DMS 273 (cell line): ENCODE measurements around the gene PXT1.
"Not testable (repeated sequence)": the region's sequence is repeated elsewhere in the genome, so short reads cannot be mapped to it uniquely, and the experiment has no call there.

ENCODE experiments used
- DNase-seq: peaks from one replicate; lab custom pipeline; 2025; ENCODE audit not compliant: unreplicated experiment; lab: John Stamatoyannopoulos, UW

The PXT1 gene

DNA sequence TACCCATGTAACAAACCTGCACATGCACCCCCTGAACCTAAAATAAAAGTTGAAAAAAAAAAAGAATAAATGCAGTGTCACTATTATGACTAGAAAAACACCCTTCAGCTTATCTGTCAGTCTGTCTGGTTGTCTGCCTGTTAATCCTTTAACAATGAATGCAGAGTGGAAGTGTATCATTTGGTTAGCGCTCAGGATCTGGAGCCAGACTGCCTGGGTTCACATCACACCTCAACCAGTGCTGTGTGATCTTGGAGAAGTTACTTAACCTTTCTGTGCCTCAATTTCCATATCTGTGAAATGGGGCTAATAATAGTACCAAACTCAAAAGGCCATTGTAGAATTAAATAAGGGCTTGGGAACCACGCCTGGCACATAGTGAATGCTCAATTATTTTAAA is 72.0 kb downstream of the PXT1 start:
- no peak for DNase-seq

DNA sequence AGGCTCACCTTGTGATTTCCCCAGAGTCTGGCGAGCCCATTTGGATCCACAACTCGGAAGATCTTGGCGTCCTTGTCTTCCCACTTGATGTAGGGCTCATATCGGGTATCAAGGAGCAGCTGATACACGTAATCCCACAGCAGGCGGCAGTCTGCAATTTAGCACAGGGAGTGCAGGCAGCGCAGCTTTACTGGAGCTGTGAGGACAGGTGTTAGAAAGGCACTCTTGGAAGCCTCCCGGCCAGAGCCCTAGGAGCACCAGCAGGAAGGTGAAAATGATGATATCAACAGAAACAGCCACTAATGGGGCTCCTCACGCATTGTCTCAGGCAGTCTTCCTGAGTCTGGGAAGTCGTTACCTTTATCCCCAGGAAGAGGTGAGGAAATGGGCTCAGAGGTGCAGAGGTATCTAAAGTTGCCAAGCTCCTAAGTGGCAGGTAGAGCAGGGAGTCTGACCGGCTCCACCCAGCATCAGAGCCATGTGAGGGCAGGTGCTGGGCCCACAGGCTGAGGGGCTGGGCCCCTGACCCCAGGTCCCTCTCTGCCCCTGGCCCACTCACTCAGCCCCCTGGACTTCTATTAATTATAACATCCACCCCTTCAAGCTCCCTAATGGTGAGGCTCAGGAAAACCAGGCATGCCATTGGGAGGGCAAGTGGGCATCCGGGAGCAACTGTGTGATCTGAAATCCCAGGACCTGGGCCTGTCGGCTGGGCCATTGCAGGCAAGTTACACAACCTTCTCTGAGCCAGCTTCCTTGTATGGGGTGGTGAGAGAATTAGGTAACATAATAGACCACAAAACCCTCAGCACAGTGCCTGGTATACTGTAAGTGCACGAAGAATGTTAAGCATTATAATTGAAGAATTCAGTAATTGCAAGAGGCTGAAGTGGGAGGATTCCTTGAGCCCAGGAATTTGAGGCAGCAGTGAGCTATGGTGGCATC is 73.5 kb downstream of the PXT1 start:
- DNase-seq = peak; percentile 62

DNA sequence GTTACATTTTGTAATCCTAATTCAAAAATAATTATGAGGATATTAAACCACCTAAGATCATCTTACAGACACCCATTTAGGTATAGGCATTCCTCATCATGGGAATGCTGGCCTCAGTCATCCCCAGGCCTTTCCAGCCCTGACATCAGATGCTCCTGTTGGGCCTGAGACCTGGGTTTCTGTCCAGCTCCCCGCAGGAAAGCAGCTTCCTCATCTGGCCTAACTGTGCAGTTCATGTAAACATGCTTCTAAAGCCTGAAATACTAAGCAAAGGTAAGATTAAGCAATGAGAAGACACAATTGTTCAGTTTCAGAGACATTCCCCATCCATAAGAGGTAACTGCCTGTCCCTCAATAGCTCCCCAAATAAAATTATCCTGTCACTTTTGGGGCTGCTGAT is 74.2 kb downstream of the PXT1 start:
- no peak for DNase-seq

DNA sequence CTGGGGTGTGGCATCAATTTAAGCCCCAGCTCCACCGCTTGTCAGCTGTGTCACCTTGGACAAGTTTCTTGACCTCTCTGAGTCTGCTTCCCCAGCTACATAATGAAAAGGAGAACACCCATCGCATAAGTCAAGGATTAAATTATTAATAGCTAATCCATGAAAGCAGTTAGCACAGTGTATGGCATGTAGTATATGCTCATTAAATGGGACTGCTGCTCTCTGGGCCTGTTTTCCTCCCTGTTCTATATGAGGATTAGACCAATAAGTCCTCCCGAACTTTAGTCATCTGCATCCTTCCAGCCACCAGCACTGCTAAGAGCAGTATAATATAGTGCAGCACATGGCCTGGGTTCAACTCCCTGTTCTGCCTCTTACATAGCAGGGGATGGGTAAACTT is 74.9 kb downstream of the PXT1 start:
- DNase-seq = no peak

DNA sequence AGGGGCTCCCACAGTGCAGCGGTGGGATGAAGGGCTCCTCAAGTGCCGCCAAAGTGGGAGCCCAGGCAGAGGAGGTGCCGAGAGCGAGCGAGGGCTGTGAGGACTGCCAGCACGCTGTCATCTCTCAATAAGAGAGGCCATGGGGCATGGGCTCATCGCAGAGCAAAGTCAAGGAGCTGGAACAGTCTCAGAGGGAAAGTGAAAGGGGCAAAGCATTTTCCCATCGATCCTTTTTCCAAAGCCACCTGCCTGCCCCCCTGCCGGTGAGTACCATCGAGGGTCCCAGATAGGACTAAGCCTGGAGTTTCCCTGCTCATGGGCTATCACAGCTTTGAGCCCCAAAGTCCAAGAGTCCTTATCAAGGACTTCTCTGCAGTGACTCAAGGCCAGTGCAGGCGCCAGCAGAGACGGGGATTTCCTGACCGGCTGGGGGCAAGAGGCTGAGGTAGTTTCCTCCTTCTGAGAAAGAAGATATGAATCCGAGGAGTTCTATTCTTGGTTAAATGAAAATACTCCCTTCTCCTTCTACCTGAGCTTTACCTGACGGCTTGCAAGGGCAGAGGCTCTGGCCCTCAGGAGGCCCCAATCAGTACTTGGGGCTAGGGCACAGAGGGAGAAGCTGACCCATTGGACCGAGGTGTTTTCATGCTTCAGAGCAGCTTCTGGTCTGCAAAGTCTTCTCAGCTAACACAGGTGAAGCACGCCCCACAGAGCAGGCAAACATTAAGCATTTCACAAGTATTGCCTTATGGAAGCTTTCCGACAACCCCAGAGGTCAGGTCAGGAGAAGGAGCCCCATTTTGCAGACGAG is 77.8 kb downstream of the PXT1 start:
- no peak for DNase-seq

DNA sequence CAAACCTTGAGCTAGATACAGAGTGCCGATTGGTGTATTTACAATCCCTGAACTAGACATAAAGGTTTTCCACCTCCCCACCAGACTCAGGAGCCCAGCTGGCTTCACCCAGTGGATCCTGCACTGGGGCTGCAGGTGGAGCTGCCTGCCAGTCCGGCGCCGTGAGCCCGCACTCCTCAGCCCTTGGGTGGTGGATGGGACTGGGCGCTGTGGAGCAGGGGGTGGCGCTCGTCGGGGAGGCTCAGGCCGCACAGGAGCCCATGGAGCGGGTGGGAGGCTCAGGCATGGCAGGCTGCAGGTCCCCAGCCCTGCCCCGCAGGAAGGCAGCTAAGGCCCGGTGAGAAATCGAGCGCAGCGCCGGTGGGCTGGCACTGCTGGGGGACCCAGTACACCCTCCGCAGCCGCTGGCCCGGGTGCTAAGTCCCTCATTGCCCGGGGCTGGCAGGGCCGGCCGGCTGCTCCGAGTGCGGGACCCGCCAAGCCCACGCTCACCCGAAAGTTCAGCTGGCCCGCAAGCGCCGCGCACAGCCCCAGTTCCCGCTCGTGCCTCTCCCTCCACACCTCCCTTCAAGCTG is 78.5 kb downstream of the PXT1 start:
- DNase-seq = not testable (repeated sequence)

DNA sequence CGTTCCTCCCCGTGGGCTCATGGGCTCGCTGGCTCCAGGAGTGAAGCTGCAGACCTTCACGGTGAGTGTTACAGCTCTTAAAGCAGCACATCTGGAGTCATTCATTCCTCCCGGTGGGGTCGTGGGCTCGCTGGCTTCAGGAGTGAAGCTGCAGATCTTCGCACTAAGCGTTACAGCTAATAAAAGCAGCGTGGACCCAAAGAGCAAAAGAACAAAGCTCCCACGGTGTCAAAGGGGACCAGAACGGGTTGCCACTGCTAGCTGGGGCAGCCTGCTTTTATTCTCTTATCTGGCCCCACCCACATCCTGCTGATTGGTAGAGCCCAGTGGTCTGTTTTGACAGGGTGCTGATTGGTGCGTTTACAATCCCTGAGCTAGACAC is 79.3 kb downstream of the PXT1 start:
- DNase-seq = not testable (repeated sequence)

DNA sequence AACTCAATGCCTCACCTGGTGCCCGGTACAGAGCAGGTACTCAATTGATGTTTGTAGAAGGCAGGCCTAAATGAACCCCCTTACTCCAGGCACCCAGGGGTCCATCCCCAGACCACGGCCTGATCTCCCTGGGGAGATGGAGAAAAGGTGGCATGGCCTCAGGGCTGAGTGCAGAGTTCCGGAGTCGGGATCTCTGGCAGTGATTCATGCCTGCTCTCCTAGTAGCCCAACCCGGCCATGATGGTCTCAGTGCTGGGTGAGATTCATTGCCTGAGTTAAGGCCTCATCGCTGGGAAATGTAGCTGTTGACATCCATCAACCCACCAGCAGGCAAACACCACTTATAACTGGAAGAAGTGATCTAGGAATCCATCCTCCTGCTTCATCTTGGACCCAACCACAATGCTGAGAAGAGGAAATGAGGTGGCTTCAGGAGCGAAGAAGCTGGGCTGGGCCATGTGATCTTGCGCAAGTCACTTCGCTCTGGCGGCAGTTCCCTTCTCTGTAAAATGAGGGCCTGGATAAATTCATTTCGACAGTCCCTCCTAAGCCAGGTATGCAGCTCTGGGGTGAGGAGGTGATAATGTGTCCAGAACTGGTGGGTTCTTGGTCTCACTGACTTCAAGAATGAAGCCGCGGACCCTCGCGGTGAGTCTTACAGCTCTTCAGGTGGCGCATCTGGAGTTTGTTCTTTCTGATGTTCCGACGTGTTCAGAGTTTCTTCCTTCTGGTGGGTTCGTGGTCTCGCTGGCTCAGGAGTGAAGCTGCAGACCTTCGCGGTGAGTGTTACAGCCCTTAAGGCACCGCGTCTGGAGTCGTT is 79.9 kb downstream of the PXT1 start:
- no peak for DNase-seq

DNA sequence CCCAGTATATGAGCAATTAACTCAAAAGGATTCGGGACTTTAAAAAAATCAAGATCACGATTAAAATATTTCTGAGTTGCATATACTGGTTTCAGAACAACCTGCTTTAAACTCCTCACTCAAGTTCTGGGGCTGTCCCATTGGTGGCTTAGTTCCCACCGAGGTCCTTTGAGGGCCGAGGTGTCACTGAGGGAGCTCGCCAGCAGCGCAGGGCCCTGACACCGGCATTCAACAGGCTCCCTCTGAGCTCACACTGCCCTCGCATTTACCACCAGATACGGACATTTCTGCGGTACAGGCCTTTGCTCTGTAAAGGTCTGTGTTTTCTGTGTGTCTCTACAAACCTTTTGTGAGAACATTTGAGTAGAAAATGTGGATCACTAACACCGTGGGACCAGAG is 81.6 kb downstream of the PXT1 start:
- DNase-seq = no peak

DNA sequence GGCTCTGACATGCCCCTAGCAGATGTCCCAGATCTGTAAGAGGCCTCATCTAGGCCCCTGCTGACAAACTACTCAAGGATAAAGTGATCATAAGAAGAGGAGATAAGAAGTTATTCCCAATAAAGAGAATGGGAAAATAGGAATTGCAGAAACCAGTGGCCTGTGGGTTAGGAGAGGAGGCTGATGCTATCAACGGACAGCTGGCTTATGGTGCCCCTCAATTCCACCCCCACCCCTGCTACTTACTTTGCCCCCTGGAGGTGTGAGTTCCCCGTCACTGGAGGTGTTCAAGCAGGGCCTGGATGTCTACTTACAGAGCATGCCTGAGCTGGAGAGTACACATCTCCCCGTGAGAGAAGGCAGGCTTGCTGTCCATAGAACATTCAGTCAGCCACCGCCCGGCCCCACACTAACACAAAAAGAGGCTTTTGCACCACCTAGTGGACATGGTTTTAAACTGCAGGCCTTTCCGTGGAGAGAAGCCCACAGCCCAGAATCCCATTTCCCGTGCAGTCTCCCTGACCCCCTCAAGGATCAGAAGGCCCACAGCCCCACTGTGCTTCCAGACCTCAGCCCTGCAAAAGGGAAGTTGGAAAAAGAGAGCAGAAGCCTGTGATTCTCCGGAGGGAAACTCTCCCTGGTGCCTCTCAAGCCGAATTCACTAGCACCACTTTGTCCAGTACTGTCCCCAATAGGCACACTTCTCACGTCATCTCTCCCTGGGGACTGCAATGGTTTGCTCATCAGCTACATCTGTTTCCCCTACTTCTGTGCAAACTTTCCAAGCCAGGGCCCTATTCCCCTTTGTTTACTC is 82.2 kb downstream of the PXT1 start:
- DNase-seq = peak; percentile 93

DNA sequence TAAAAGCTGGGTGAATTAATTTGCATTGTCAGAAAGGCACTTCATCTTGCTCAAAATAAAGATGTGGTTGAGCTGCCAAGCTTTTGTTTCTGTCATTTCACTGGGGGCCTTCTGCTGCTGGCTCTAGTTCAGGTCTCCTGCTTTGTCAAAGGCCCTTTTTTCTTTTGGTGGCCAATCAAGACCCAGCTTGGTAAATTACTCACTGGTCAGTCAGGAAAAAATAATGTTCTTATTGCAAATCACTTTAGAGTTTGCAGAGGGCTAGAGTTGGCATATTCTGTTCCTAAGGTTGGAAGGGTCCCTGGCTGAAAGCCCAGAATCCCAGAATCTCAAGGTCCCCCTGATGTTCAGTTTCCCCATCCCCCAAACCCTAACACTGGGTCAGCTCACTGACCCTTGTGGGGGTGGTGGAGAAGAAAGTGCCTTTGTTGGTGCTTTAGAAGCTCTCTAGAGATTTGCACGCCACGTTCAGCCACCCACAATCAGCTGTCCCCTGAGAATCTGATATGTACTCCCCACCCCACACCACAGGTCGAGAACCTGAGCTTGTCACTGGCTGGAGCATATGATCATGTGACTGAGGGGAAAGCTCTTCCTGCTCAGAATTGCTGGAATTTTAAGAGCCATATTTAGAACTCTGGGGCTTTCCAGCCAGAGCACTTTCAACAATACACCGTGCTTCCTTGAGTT is 84.3 kb downstream of the PXT1 start:
- DNase-seq = no peak

DNA sequence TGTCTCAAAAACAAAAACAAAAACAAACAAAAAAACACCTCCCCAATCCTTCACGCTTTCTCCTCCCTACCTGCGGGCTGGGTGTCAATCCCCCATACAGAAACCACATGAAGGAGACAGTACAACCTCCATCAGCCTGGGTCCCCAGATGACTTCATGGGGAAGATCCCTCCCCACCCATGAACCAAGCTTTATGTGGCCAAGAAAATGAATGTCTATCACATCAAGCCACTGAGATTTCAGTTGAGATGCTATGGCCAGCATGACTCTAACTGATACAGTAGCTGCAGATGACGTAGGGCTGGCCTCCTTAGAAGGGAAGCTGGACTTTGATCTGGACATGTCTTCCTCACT is 84.8 kb downstream of the PXT1 start:
- no peak for DNase-seq

DNA sequence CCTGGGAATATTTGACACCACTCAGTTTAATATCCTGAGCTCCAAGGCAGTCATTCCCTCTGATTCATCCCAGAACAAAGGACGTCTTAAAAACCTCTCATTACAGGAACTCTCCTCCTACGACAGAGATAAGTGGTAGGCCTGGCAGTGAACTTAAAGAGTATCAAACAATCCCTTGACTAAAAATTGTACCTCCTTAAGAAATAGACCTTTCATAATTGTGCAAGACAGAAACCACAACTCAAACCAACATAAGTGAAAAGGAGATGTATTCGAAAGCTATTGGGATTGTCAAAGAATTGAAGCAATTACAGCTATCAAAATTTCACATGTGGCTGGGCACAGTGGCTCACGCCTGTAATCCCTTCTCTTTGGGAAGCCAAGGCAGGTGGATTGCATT is 86.8 kb downstream of the PXT1 start:
- no peak for DNase-seq

DNA sequence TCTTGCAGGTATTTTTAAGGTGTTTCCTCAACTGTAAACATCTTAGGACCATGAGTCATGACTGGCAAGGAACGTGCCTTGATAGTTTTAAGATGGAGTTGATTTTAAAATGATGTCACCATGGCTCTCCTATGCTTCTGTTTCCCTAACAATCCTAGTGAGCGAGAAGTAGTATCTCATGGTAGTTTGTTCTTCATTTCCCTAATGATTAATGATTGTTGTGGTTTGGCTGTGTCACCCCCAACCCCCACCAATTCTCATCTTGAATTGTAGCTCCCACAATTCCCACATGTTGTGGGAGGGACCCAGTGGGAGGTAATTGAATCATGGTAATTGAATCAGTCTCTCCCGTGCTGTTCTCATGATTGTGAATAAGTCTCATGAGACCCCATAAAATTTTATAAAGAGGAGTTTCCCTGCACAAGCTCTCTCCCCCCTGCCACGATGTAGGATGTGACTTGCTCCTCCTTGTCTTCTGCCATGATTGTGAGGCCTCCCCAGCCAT is 89.2 kb downstream of the PXT1 start:
- no peak for DNase-seq

DNA sequence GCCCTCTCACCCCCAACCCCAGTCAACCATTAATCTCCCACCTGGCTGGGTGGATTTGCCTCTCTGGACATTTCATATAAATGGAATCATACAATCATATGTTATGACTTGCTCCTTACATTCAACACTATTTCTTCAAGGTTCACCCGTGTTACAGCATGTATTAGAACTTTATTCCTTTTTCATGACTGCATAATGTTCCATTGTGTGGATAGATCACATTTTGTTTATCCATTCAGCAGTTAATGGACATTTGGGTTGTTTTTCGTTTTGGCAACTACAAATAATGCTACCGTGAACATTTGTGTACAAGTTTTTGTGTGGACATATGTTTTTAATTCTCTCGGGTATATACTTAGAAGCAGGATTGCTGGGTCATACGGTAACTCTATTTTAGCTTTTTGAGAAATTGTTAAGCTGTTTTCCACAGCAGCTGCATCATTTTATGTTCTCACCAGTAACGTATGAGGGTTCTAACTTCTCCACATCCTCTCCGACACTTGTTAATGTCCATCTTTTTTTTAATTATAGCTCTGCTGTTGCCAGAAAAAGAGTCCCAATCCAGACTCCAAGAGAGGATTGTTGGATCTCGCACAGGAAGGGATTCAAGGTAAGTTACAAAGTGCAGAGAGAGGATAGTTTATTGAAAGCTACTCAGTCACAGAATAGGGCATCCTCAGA is 90.0 kb downstream of the PXT1 start:
- DNase-seq = no peak

DNA sequence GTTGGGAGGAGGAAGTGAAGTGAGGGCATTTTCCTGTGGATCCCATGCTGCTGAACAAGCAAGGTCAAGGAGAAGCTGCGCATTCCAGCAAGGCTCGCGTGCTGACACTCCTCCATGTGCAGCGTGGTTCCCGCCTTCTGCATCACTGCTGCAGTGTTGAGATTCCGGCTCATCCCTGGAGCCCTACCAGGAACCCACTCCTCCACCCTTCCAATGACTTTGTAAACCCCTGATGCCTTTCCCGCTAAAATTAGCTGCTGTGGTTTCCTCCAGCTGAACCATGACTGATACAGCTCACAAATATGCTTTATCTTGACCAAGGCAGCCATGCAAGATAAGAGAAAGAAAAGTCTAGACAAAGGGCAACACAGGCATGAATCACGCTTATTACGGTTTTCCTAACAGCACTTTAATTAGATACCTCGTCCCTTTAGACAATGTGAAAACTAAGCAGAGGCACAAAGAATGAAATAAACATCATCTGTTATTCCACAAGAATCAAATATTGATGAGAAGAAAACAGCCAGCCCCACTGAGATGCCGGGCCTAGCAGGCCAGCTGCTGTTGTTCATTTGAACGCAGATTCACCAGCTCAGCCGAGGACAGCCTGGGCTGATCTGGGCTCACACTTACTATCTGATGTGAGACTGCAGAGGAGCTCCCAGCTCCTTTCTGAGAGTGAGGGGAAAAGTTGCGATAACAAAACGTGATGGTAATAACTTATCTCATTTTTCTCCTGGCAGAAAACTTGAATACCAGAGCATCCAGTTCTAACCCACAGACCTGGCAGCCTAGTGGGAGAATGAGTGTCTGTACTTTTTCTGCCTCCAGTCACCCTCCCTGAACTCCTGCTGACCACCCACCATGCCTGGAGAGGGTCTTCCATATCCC is 91.7 kb downstream of the PXT1 start:
- DNase-seq = no peak

DNA sequence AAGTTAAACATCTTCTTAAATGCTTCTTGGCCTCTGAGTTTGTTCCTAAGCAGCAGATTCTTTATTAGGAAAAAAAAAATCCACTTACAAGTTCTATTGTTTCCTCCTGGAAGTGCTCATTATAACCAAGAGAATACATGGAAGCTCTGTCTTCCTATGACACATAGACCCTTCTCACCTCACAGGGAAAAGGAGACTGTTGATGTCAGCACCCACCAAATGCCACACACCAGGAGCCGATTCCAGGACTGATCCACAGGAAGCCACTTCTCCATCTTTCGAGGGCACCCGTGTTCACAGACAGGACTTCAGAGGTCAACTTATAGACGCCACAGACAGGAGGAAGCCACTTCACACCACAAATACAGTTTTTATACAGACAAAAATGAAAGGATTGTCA is 92.6 kb downstream of the PXT1 start:
- DNase-seq = no peak

DNA sequence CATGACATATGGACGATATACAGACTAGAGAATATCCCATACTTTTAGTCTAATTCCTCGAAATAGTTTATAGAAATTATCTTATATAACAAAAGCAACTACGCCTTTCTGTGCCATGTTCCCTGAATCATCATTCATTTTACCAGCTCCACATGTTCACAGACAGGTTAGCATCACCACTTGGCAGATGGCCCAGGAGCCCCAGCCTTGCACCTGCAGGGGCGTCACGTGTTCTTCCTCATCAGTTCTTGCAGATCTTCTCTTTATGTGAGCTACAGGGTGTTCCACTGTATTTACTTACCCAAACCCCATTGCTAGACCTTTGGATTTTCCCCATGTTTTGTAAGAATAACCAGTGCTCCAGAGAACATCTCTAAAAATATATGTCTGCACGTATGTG is 93.4 kb downstream of the PXT1 start:
- peak; percentile 29 for DNase-seq
